ENCODE data around the gene GALNT14. TPM values are rescaled to one million over a fixed set of nuclear protein-coding genes. Genes with fewer than 3 reads are reported as not detected.

The GALNT14 gene
- total RNA-seq, 2 donors from 2014 or later = 0.15 to 1.0 TPM

DNA sequence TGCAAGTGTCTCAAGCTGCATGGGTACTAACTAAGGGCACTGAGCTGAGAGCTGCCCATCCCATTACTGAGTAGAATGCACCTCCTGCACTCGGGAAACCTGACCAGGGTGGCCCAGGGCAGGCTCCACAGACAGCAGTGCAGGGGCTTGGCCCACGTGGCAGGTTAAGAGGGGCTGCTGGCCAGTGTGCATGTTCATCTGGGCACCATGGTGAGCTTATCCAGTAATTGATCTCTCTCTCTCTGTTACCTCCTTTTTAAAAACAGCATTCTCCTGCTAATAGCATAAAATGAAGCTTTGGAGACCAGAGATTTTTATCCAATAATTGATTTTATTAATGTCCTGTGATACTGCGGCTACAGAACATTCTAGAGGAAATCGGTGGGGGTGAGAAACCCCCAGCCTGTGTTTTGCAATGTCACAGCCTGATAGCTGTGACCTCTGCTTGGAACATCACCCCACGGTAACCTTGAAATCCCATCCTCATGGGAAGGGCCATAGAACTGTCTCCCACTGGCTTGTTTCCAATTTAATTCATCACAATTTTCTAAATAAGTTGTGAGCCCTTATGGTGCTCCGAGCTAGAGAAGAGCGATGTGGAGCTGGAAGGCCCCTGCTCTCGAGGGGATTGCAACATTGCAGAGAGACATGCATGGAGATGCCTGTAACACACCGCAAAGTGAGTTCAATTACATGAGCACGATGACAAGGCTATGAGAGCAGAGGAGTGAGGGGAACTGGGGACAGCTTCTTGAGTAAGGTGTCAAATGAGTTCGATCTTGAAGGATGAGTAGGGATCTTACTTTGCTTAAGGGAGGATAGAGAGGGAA, 143.8 kb downstream of the GALNT14 start:
- Histone ChIP-seq H3K27me3 (no peaks in the 10 kb centered on the region), H3K4me1 (no peaks in the 10 kb centered on the region), H3K36me3 (no peaks in the 10 kb centered on the region), H3K4me3 (no peak overlapping the region), H3K27ac (no peak overlapping the region), H3K9me3 (no peaks in the 10 kb centered on the region)
- no peak for TF ChIP-seq CTCF (IDR thresholded peaks at IDR 0.05)
- DNase-seq (ENCODE audit: low spot score) = no peak

DNA sequence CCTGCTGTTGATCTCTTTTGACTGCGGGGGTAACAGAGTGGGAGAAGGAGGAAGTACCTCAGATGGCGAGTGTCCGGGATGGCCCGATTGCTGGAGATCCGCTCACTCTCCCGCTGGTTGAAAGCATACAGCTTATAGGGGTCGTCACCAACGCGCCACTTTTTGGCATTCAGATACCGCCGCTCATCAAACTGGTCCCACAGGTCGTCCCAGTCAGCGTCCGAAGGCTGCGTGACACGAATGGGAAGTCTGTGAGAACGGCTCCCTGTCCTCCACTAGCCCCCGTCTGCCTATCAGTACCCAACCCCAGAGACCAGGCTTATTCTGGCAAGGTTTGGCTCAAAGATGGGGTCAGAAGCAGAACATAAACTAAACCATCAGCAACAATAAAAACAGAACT, 145.5 kb downstream of the GALNT14 start:
- no peak for TF ChIP-seq CTCF (IDR thresholded peaks at IDR 0.05)
- H3K27ac ChIP-seq = no peak overlapping the region
- no peak overlapping the region for H3K4me3 ChIP-seq
- H3K27me3 ChIP-seq = no peaks in the 10 kb centered on the region
- no peaks in the 10 kb centered on the region for H3K36me3 ChIP-seq
- no peak for DNase-seq (ENCODE audit: low spot score)
- H3K4me1 ChIP-seq = no peaks in the 10 kb centered on the region
- no peaks in the 10 kb centered on the region for H3K9me3 ChIP-seq

- no peak for TF ChIP-seq CTCF (IDR thresholded peaks at IDR 0.05)
- H3K4me1 ChIP-seq = peaks cover 0 to 3% of the 10 kb centered on the region in 2 donors
- DNase-seq (ENCODE audit: low spot score) = no peak
- no peaks in the 10 kb centered on the region for H3K9me3 ChIP-seq
- no peaks in the 10 kb centered on the region for H3K36me3 ChIP-seq
- H3K27ac ChIP-seq = no peak overlapping the region
- H3K27me3 ChIP-seq = no peaks in the 10 kb centered on the region
- no peak overlapping the region for H3K4me3 ChIP-seq
Measured at GRCh38 chr2:30990671-30991070, 147.6 kb downstream of the GALNT14 start.

DNA sequence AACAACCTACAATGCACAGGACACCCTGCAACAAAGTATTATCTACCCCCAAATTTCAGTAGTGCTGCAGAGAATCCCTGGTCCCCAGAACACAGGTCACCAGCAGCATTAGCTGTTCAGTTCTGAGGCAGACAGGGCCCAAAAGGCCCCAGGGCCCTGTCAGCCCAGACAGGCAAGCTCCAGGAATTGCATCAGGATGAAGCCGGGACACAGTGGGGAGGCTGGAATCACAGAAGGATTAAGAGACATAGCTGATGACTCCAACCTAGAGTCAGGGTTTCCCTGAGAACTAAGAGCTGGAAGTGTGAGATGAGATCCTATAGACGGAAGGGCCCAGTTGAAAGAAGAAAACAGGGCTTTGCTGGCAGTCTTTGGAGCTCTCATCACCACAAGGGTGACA, 148.1 kb downstream of the GALNT14 start:
- H3K36me3 ChIP-seq = no peaks in the 10 kb centered on the region
- H3K4me3 ChIP-seq = no peak overlapping the region
- no peak overlapping the region for H3K27ac ChIP-seq
- H3K4me1 ChIP-seq = peaks cover 0 to 8% of the 10 kb centered on the region in 2 donors
- H3K27me3 ChIP-seq = no peaks in the 10 kb centered on the region
- no peak for TF ChIP-seq CTCF (IDR thresholded peaks at IDR 0.05)
- no peaks in the 10 kb centered on the region for H3K9me3 ChIP-seq
- no peak for DNase-seq (ENCODE audit: low spot score)

- no peaks in the 10 kb centered on the region for H3K9me3 ChIP-seq
- H3K27me3 ChIP-seq = no peaks in the 10 kb centered on the region
- no peak for DNase-seq (ENCODE audit: low spot score)
- H3K4me1 ChIP-seq = peaks cover 0 to 13% of the 10 kb centered on the region in 2 donors
- H3K4me3 ChIP-seq = no peak overlapping the region
- no peak overlapping the region for H3K27ac ChIP-seq
- H3K36me3 ChIP-seq = no peaks in the 10 kb centered on the region
- no peak for TF ChIP-seq CTCF (IDR thresholded peaks at IDR 0.05)
Measured at GRCh38 chr2:30989746-30990145, 148.5 kb downstream of the GALNT14 start.

- H3K27me3 ChIP-seq = no peaks in the 10 kb centered on the region
- H3K36me3 ChIP-seq = no peaks in the 10 kb centered on the region
- H3K27ac ChIP-seq = no peak overlapping the region
- DNase-seq (ENCODE audit: low spot score) = no peak
- no peak overlapping the region for H3K4me3 ChIP-seq
- H3K4me1 ChIP-seq = peaks cover 0 to 30% of the 10 kb centered on the region in 2 donors
- no peaks in the 10 kb centered on the region for H3K9me3 ChIP-seq
- TF ChIP-seq CTCF (IDR thresholded peaks at IDR 0.05) = no peak
Measured at GRCh38 chr2:30987566-30987965, 150.7 kb downstream of the GALNT14 start.

All from right atrium auricular region (tissue), 2 donors.